Fibroblast of skin of back (primary cell): ENCODE data around the gene GAN.
A peak's percentile ranks its signal among the peaks of the same experiment; 100 is the strongest.
"Not testable (repeated sequence)": the region's sequence is repeated elsewhere in the genome, so short reads cannot be mapped to it uniquely, and the experiment has no call there.

ENCODE experiments used
- DNase-seq: peaks from one replicate; pipeline ENCODE4 v3.0.0-alpha.2; 2013

Gene GAN

DNA sequence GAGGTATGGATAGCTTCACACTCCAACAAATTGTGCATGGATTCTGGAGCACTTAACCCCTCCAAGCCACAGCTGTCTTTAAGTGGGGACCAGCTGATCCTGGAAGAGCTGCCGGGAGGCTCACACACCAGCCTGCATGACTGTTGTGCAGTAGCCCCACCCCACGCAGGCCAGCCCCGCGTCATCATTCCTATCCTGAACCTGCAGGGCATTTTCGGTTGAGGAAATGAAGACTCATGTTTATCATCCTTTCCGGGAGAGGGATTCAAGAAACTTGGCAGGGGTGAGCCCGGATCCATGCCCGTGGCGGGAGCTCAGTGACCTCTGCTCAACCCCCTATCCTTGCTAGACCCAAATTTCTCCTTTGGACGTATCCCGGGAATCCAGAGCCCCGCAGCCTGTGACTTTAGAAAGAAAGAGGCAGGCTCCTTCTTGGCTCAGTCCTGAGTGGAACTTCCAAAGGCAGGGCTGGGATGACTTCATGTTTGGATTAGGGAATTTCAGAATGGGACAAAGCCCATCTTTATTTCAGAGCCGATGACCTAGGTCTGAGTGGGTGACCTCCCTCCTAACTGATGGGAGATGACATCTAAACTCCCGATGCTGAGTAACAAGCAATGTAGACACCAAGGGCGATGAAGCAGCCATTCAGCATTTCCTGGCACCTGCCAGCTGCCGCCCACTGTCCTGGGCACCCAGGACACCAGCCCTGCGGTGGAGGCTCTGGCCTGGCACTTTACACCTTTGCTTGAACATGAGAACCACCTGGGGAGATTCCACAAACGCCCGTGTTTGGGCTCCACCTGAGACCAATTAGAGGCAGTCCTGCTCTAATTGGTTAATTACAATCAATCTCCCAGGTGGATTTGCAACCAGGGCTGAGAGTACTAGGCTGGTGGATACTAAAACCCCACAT, 86.5 kb downstream of the GAN start:
- peak; percentile 34 for DNase-seq

DNA sequence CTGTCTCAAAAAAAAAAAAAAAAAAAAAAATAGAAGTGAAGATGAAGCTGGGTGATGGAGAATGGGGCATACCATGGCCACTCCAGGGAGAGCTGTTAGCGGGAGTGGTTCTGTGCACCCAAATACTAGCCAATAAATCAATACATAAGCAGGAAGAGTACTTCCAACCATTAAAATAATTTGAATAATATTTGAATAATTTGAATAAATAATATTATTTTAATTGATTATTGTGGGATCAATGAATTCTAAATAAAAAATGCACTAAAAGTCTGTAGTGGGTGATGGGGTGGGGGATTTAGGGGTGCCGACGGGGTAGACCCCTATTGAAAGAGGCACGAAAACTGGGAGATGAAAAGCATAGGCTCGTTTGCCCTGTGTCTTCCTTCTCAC, 88.4 kb downstream of the GAN start:
- DNase-seq = no peak

DNA sequence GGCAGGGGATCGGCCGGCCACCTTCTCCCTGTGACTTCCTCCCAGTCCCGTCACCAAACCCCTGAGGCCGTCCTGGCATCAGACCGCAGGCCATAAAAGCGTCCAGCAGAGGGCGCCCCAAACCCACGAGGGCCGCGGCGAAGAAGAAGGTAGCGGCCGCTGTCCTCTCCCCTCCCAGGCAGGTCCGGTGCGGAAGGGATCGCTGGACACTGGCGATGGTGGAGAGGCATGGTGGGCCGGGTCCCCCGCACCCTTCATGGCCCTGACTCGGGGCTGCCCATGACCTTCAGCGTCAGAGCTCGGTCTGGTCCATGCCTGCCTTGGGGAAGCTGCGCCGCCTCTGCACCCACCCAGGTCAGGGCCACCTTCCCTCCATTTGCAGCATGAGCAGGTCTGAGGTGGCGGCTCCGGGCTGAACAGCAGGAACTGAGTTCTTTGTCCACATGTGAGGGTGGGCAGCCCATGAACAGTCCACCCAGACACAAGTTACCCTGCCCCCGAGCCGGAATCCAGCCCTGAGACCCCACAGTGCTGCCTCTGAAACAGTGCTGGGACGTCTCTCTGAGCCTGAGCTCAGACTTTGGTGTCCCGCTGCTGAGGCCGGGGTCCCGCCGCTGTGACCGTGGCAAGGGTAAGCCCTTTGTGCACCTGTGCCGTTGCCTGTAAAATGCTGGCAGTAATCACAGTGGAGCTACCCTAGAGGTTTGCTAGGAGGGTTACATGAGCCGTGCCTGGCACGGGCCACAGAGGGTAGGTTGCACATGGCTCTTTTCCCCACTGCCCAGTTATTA, 89.0 kb downstream of the GAN start:
- peak; percentile 71 for DNase-seq

DNA sequence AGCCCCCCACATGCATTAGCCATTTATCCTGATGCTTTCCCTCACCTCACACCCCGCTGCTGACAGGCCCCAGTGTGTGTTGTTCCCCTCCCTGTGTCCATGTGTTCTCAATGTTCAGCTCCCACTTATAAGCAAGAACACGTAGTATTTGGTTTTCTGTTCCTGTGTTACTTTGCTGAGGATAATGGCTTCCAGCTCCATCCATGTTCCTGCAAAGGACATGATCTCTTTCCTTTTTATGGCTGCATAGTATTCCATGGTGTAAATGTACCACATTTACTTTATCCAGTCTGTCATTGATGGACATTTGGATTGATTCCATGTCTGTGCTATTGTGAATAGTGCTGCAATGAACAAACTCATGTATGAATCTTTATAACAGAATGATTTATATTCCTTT, 90.2 kb downstream of the GAN start:
- not testable (repeated sequence) for DNase-seq

- DNase-seq = peak; percentile 88
Measured at GRCh38 chr16:81405702-81406113, 90.9 kb downstream of the GAN start.

GRCh38 chr16:81408409-81408950, 93.7 kb downstream of the GAN start:
- no peak for DNase-seq

DNA sequence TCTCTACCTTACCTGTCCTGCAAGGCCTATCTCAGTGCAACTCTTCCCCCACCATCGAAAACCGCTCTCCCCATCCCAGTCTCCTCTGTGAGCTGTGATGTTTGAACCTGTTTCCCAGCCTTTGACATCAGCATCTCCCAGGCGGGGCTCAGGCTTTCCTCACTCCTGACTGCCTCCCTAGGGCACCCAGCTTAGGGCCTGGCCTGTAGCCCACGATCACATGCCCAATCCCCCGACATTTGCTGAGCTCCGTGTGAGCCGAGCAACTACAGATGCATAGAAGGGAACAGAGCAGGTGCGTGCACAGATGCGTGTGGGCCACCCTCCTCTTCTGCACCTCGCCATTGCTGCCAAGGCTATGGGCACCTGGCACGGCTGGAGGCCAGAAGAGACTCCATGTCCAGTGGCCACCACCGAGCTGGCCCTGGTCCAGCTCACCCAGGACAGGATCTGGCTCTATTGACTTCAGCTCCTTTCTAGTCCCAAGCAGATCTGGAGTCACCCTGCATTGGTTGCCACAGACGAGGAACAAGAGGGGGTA, 94.3 kb downstream of the GAN start:
- DNase-seq = no peak

DNA sequence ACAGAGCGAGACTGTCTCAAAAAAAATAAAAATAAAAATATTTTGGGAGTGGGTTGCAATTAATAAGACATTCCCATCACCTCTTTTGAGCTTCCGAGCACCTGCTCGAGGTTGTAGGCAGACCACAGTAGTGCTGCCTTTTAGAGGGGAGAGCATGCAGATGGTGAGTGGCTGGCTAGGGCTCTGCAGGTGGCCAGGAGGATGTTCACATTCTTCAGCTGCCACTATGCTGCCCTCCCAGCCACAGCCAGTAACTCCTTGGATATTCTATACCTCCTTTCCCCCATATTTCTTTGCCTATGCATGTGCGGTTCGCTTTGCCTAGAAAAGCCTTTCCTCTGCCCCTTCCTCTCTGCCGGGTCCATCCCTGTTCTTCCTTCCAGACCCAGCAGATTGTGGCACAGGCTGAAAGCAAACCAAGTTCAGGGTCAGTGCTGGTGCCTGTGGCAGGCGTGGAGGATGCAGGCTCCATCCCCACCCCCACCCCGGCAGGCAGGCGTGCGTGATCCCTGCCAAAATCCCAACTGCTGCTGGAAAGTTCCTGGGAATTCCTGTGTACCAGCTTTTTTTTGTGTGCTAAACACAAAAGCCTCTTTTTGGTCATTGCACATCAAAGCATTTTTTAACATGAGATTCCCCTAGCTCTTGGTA, 96.0 kb downstream of the GAN start:
- peak; percentile 6 for DNase-seq

- DNase-seq = no peak
Measured at GRCh38 chr16:81413245-81413990, 98.7 kb downstream of the GAN start.

GRCh38 chr16:81415751-81416150, 101.0 kb downstream of the GAN start:
- DNase-seq = no peak

- no peak for DNase-seq
Measured at GRCh38 chr16:81416749-81417148, 102.0 kb downstream of the GAN start.

DNA sequence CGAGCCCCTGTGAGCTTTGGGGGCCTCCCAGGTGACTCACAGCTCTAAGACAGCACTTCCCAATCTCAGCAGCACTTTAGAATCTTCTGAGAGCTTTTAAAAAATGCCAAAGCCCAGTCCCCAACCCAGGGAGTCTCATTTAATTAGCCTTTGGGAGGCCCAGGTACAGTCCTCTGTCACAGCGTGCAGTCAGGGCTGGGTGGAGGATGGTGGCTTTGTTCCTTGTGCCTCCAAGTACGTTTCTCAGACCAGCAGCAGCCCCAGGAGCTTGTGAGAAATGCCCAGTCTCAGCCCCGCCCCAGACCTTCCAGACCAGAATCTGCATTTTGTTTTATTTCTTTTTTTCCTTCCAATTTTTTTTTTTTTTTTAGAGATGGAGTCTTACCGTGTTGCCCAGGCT, 102.4 kb downstream of the GAN start:
- DNase-seq = no peak

- no peak for DNase-seq
Measured at GRCh38 chr16:81419806-81420205, 105.0 kb downstream of the GAN start.

- DNase-seq = no peak
Measured at GRCh38 chr16:81421126-81421525, 106.4 kb downstream of the GAN start.

DNA sequence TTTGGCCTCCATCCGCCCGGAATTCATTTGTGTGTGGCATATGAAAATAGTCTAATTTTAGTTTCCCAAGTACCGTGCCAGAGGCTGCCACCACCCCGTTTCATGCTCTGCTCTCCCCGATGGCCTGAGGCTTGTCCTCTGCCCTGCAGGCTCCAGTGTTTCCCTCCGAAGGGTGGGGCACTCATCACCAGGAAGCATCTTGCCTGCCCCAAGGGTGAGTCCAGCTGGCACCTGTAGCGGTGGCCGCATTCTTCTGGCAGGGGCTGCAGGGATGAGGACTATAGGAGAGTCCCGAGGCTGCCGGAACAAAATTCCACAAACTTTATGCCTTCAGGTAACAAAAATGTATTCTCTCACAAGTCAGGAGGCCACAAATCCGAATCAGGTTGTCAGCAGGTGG, 106.8 kb downstream of the GAN start:
- DNase-seq = no peak

GRCh38 chr16:81422153-81422552, 107.4 kb downstream of the GAN start:
- not testable (repeated sequence) for DNase-seq

GRCh38 chr16:81424771-81425170, 110.0 kb downstream of the GAN start:
- DNase-seq = no peak

DNA sequence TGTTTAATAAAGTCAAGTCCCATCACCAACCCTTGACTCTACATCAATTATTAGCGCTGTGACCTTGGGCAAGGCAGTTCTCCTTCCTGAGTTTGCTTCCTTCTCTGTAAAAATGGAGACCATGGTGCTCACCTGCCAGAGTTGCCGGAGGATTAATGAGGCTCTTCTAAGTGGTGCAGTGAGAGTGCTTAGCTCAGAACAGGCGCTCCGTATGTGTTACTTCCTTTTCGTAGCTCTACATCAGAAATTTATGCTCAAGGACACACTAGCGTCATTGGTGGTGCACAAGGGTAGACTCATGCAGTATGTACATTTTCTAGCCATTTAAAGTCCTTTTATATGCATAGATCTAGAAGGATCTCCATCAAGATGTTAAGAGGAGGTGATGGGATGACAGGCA, 112.5 kb downstream of the GAN start:
- DNase-seq = no peak

- DNase-seq = peak; percentile 58
Measured at GRCh38 chr16:81429045-81429521, 114.3 kb downstream of the GAN start.

DNA sequence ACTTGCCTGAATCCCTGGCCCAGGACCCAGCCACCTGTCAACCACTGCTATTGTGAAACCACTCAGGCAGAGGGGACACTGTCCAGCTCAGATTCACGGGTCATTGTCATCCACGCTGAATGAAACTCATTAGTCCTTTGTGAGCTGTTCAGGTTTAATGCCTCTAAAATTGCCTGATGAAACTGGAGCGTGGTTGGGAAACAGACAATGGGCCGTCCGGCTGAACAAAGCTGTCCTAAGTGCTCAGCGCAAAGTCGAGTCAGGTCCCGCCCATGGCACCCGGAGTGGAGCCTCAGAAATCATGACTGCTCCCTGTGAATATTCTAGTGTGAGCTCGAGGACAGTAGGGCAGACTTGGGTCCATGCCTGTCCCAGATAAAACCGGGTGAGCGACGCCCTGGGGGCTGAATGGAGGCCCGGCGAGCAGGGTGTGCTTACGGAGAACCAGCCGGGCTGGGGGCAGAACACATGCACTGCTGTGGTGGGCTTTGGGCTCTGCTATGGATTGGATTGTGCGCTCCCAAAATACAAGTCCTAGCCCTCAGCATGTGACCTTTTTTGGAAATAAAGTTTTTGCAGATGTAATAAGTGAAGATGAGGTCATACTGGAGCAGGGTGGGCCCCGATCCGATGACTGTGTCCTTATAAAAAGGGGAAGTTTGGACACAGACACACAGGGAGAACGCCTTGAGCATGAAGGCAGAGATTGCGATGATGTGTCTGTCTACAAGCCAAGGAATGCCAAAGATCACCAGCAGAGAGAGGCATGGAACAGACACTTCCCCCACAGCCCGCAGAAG, 117.0 kb downstream of the GAN start:
- DNase-seq = peak; percentile 97
